ENCODE results near the gene BMP10.

The BMP10 gene

GRCh38 chr2:68828887-68829708 lies 42.1 kb downstream of the BMP10 start:
- no peak for TF ChIP-seq CTCF (IDR thresholded peaks at IDR 0.05; ENCODE audit: insufficient read depth, low read depth, low read length, missing control alignments)
- DNase-seq (ENCODE audit: low read depth) = peak; percentile 91
- no peak overlapping the region for H3K4me3 ChIP-seq (ENCODE audit: low read length)

GRCh38 chr2:68827666-68828065 lies 43.5 kb downstream of the BMP10 start:
- TF ChIP-seq CTCF (IDR thresholded peaks at IDR 0.05; ENCODE audit: insufficient read depth, low read depth, low read length, missing control alignments) = no peak
- no peak overlapping the region for H3K4me3 ChIP-seq (ENCODE audit: low read length)
- no peak for DNase-seq (ENCODE audit: low read depth)

DNA sequence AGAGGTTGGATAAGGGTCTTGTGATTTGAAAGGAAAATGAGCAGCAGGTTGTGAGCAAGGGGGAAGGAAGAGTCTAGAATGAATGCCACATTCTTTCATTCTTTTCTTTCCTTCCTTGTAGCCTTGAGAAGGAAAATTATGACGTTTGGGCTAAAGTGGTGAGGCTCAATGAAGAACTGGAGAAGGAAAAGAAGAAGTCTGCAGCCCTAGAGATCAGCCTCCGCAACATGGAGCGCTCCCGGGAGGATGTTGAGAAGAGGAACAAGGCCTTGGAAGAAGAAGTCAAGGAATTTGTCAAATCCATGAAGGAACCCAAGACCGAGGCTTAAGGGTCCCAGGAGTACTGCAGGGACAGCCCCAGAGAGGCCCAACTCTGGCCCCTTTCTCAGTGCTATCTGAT lies 45.3 kb downstream of the BMP10 start:
- no peak for TF ChIP-seq CTCF (IDR thresholded peaks at IDR 0.05; ENCODE audit: insufficient read depth, low read depth, low read length, missing control alignments)
- no peak overlapping the region for H3K4me3 ChIP-seq (ENCODE audit: low read length)
- DNase-seq (ENCODE audit: low read depth) = no peak

- peak; percentile 62 for DNase-seq (ENCODE audit: low read depth)
- no peak for TF ChIP-seq CTCF (IDR thresholded peaks at IDR 0.05; ENCODE audit: insufficient read depth, low read depth, low read length, missing control alignments)
Observed at GRCh38 chr2:68824831-68825230, 46.4 kb downstream of the BMP10 start.

DNA sequence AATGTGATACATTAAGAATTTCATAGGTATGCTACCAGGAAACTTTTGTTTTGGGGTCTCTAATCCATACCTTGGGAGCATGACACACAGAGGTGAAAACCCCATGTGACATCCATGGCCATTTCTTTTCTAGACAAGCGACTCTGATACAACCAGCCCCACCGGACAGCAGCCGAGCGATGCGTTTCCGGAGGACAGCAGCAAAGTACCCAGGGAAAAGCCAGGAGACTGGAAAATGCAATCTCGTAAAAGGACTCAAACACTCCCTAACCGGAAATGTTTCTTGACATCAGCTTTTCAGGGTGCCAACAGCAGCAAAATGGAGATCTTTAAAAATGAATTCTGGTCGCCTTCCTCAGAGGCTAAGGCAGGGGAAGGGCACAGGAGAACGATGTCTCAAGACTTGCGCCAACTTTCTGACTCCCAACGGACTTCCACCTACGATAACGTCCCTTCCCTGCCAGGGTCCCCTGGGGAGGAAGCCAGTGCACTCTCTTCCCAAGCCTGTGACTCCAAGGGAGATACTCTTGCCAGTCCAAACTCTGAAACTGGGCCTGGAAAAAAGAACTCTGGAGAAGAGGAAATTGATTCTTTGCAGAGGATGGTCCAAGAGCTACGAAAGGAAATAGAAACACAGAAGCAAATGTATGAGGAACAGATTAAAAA lies 48.9 kb downstream of the BMP10 start:
- no peak for TF ChIP-seq CTCF (IDR thresholded peaks at IDR 0.05; ENCODE audit: insufficient read depth, low read depth, low read length, missing control alignments)
- no peak overlapping the region for H3K4me3 ChIP-seq (ENCODE audit: low read length)
- DNase-seq (ENCODE audit: low read depth) = no peak

More at GRCh38 chr2:68824831-68825230, 46.4 kb downstream of the BMP10 start:
- H3K4me3 ChIP-seq (ENCODE audit: low read length) = no peak overlapping the region

- no peak overlapping the region for H3K4me3 ChIP-seq (ENCODE audit: low read length)
- DNase-seq (ENCODE audit: low read depth) = no peak
- no peak for TF ChIP-seq CTCF (IDR thresholded peaks at IDR 0.05; ENCODE audit: insufficient read depth, low read depth, low read length, missing control alignments)
Observed at GRCh38 chr2:68819556-68819955, 51.6 kb downstream of the BMP10 start.

Data from epithelial cell of esophagus (primary cell).